HG02798 (cell line): Measurements from ENCODE around the gene STOX2.

ENCODE experiments used
- ATAC-seq: cut with Tn5 transposase; IDR thresholded peaks from one replicate; pipeline ENCODE4 v1.9.1; 2021; ENCODE audit warnings: mild to moderate bottlenecking; ENCODE audit not compliant: unreplicated experiment, poor library complexity

Gene STOX2

GRCh38 chr4:184062769-184063168 lies 157.7 kb downstream of the STOX2 start:
- no peak for ATAC-seq

- no peak for ATAC-seq
Measured at GRCh38 chr4:184064877-184065276, 159.8 kb downstream of the STOX2 start.

- ATAC-seq = no peak
Measured at GRCh38 chr4:184066584-184067300, 161.6 kb downstream of the STOX2 start.

- ATAC-seq = no peak
Measured at GRCh38 chr4:184067931-184068554, 162.9 kb downstream of the STOX2 start.
